Muscle of back (tissue), 11 donors: ENCODE results near the gene LCE1A. TPM values are rescaled to one million over a fixed set of nuclear protein-coding genes. Genes with fewer than 3 reads are reported as not detected.

Experiments
- DNase-seq, 3 donors: peaks; one replicate each; pipeline versions ENCODE4 v3.0.0 to v3.0.0-alpha.2; 2013
- polyA plus RNA-seq, 10 donors: library from polyadenylated mRNA; unstranded; fragments of 120-200 nt; gene quantifications; one replicate each; pipeline ENCODE4 v1.2.1, GENCODE V29; 2013; ENCODE audit not compliant: insufficient read length in 10 of 10

Gene LCE1A
- polyA plus RNA-seq, 10 donors, result not detected

- peak in 1 of 3 donors; percentile 34 for DNase-seq
These were observed 43.8 kb downstream of the LCE1A start for GRCh38 chr1:152870831-152871730.

GRCh38 chr1:152871731-152872126 lies 44.5 kb downstream of the LCE1A start:
- DNase-seq, result no peak

- peak in 2 of 3 donors; percentile 41 to 51 for DNase-seq
These were observed 46.2 kb downstream of the LCE1A start for GRCh38 chr1:152873495-152873894.

- DNase-seq, result no peak
These were observed 49.6 kb downstream of the LCE1A start for GRCh38 chr1:152876827-152877226.

Other genes starting within 250 kb of the LCE1A start
- gene LCE3D, start 247.0 kb upstream of the LCE1A start, polyA plus RNA-seq, result not detected
- not detected for gene LCE3C, start 227.2 kb upstream of the LCE1A start, polyA plus RNA-seq
- gene LCE3B, start 213.7 kb upstream of the LCE1A start, polyA plus RNA-seq, result not detected
- gene LCE3A, start 204.4 kb upstream of the LCE1A start, polyA plus RNA-seq, result not detected
- not detected for gene LCE2D, start 164.1 kb upstream of the LCE1A start, polyA plus RNA-seq
- gene LCE2C, start 152.2 kb upstream of the LCE1A start, polyA plus RNA-seq, result not detected
- not detected for gene LCE2B, start 141.3 kb upstream of the LCE1A start, polyA plus RNA-seq
- gene LCE2A, start 129.1 kb upstream of the LCE1A start, polyA plus RNA-seq, result not detected
- not detected for gene LCE4A, start 119.3 kb upstream of the LCE1A start, polyA plus RNA-seq
- not detected for gene KPRP, start 69.4 kb upstream of the LCE1A start, polyA plus RNA-seq
- not detected for gene LCE1F, start 52.3 kb upstream of the LCE1A start, polyA plus RNA-seq
- not detected for gene LCE1E, start 41.2 kb upstream of the LCE1A start, polyA plus RNA-seq
- not detected for gene LCE1D, start 30.8 kb upstream of the LCE1A start, polyA plus RNA-seq
- not detected for gene LCE1C, start 20.8 kb upstream of the LCE1A start, polyA plus RNA-seq
- gene LCE1B, start 15.5 kb upstream of the LCE1A start, polyA plus RNA-seq, result not detected
- not detected for gene LCE6A, start 15.4 kb downstream of the LCE1A start, polyA plus RNA-seq
- gene LCE7A, start 32.5 kb downstream of the LCE1A start, polyA plus RNA-seq, result not detected
- not detected for gene SMCP, start 50.8 kb downstream of the LCE1A start, polyA plus RNA-seq
- gene IVL, start 81.1 kb downstream of the LCE1A start, polyA plus RNA-seq, result 1 to 10 TPM in 2 of 10 donors, under 1 TPM in 2, not detected in 6; 0.05 to 6.0 (median 1.3) TPM
- not detected for gene SPRR5, start 119.7 kb downstream of the LCE1A start, polyA plus RNA-seq
- gene SPRR4, start 143.2 kb downstream of the LCE1A start, polyA plus RNA-seq, result not detected
- 1 to 10 TPM in 1 of 10 donors, not detected in 9; 4.3 TPM for gene SPRR1A, start 156.6 kb downstream of the LCE1A start, polyA plus RNA-seq
- gene SPRR3, start 174.3 kb downstream of the LCE1A start, polyA plus RNA-seq, result 1 to 10 TPM in 1 of 10 donors, under 1 TPM in 3, not detected in 6; 0.24 to 8.0 (median 0.27) TPM
- 1 to 10 TPM in 1 of 10 donors, under 1 TPM in 1, not detected in 8; 0.24 to 7.1 TPM for gene SPRR1B, start 203.7 kb downstream of the LCE1A start, polyA plus RNA-seq
- gene SPRR2D, start 213.6 kb downstream of the LCE1A start, polyA plus RNA-seq, result not detected
- under 1 TPM in 1 of 10 donors, not detected in 9; 0.28 TPM for gene SPRR2A, start 230.0 kb downstream of the LCE1A start, polyA plus RNA-seq
- gene SPRR2B, start 244.1 kb downstream of the LCE1A start, polyA plus RNA-seq, result not detected